Tibial artery (tissue), 4 donors: Measurements from ENCODE around the gene UTP20.

Source experiments
- DNase-seq, 2 donors: peaks; one replicate each; pipeline ENCODE4 v3.0.0-alpha.2; 2019
- H3K27ac ChIP-seq, 2 donors: fragments of 200-600 bp; sonication (generic) in 1 of 2; 1 replicate in 1 of 2; 2 replicates in 1 of 2; pipeline ENCODE4 v1.5.1; 2018 to 2019; ENCODE audit warnings: mild to moderate bottlenecking in 1 of 2
- H3K27me3 ChIP-seq, 2 donors: fragments of 200-600 bp; sonication (generic) in 1 of 2; one replicate each; pipeline versions ENCODE4 v1.5.1 to v1.6.0; 2016 to 2019
- H3K36me3 ChIP-seq, 3 donors: fragments of 200-600 bp; sonication (generic) in 2 of 3; one replicate each; pipeline ENCODE4 v1.5.1; 2016 to 2019; ENCODE audit warnings: mild to moderate bottlenecking in 2 of 3
- H3K4me1 ChIP-seq, 4 donors: fragments of 200-600 bp; sonication (generic) in 2 of 4; 1 replicate in 3 of 4; 2 replicates in 1 of 4; pipeline ENCODE4 v1.5.1; 2016 to 2019
- H3K4me3 ChIP-seq, 2 donors: fragments of 200-600 bp; sonication (generic) in 1 of 2; 1 replicate in 1 of 2; 2 replicates in 1 of 2; pipeline ENCODE4 v1.5.1; 2018 to 2019; ENCODE audit warnings: mild to moderate bottlenecking in 2 of 2
- H3K9me3 ChIP-seq, 3 donors: fragments of 200-600 bp; sonication (generic) in 1 of 3; one replicate each; pipeline ENCODE4 v1.5.1; 2016 to 2019
- intact Hi-C: fragments of 100-400 bp; cut with DNase I; formaldehyde crosslinking; loops from one replicate; pipeline ENCODE4 v1.15.0; 2023; ENCODE audit warnings: low total_unique reads
- TF ChIP-seq, protein P1 (sequence below), 2 experiments: fragments of 200-600 bp in 1 of 2; fragments of 450-650 bp in 1 of 2; IDR thresholded peaks; one replicate each; pipeline ENCODE4 v1.5.1; 2017 to 2019; ENCODE audit warnings: antibody characterized with exemption in 2 of 2, mild to moderate bottlenecking in 1 of 2, moderate library complexity in 1 of 2

UTP20 gene

DNA sequence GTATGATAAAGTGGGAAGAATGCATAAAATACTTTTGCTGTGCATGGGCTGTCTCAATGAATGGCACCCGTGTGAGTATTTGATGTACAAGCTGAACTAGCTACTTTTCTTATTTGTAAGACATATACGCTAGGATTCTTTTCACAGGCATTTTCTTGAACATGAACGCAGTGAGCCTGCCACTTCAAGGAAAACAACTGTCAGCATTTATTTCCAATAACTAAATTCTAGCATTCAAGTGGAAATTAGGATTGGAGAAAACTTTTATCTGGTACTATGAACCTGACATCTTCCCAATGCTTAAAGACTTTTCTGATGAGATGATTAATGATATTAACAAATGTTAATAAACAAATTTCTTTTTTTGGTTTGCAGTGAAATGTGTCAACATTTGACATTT is 45.7 kb downstream of the UTP20 start:
- intact Hi-C loops: no loop called here
- H3K36me3 ChIP-seq: peaks cover 50 to 67% (median 56%) of the 10 kb centered on the region in 3 donors
- H3K4me1 ChIP-seq: no peaks in the 10 kb centered on the region
- DNase-seq: no peak
- H3K9me3 ChIP-seq: no peaks in the 10 kb centered on the region
- TF ChIP-seq, protein P1, sequence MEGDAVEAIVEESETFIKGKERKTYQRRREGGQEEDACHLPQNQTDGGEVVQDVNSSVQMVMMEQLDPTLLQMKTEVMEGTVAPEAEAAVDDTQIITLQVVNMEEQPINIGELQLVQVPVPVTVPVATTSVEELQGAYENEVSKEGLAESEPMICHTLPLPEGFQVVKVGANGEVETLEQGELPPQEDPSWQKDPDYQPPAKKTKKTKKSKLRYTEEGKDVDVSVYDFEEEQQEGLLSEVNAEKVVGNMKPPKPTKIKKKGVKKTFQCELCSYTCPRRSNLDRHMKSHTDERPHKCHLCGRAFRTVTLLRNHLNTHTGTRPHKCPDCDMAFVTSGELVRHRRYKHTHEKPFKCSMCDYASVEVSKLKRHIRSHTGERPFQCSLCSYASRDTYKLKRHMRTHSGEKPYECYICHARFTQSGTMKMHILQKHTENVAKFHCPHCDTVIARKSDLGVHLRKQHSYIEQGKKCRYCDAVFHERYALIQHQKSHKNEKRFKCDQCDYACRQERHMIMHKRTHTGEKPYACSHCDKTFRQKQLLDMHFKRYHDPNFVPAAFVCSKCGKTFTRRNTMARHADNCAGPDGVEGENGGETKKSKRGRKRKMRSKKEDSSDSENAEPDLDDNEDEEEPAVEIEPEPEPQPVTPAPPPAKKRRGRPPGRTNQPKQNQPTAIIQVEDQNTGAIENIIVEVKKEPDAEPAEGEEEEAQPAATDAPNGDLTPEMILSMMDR (IDR thresholded peaks at IDR 0.05): no peak
- no peak overlapping the region for H3K27ac ChIP-seq
- H3K27me3 ChIP-seq: no peaks in the 10 kb centered on the region
- H3K4me3 ChIP-seq: no peak overlapping the region

DNA sequence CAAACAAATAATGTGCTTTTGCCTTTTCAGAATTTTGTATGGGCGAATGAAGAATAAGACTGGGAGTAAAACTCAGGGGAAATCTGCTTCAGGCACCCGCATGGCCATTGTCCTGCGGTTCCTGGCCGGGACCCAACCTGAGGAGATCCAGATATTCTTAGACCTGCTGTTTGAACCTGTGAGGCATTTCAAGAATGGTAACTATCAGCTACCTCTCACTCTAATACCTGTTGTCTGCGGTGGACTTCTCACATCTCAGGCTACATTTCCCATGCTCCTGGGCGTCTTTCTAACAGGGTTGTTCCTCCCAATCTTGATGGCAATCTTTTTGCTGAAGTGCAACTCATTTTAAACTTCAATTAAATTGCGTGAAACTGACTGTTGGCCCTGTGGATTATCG is 47.1 kb downstream of the UTP20 start:
- H3K27ac ChIP-seq: no peak overlapping the region
- peaks cover 45 to 67% (median 46%) of the 10 kb centered on the region in 3 donors for H3K36me3 ChIP-seq
- TF ChIP-seq, protein P1 (IDR thresholded peaks at IDR 0.05): no peak
- DNase-seq: no peak
- H3K27me3 ChIP-seq: no peaks in the 10 kb centered on the region
- no peaks in the 10 kb centered on the region for H3K4me1 ChIP-seq
- H3K9me3 ChIP-seq: no peaks in the 10 kb centered on the region
- H3K4me3 ChIP-seq: no peak overlapping the region
- intact Hi-C loops: no loop called here

DNA sequence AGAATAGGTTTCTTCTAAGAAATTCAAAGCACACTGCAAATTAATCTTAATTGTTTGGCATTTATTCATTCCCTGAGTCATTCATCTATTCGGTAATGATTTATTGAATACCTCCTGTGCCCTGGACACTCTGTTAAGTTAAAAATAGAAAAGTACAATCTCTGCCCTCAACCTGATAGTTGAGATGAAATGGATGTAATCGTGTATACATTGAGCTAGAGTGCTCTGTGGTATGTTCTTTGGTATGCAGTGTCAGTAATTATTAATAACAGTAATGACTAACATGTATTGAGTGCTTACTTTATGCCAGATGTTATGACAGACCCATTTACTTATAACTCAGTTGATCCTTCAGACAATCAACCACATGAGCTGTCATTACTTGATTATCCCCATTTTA is 47.6 kb downstream of the UTP20 start:
- Histone ChIP-seq H3K36me3 (peaks cover 41 to 66% (median 46%) of the 10 kb centered on the region in 3 donors), H3K27me3 (no peaks in the 10 kb centered on the region), H3K4me1 (no peaks in the 10 kb centered on the region), H3K27ac (no peak overlapping the region), H3K9me3 (no peaks in the 10 kb centered on the region), H3K4me3 (no peak overlapping the region)
- TF ChIP-seq, protein P1 (IDR thresholded peaks at IDR 0.05): no peak
- intact Hi-C loops: no loop called here
- no peak for DNase-seq

DNA sequence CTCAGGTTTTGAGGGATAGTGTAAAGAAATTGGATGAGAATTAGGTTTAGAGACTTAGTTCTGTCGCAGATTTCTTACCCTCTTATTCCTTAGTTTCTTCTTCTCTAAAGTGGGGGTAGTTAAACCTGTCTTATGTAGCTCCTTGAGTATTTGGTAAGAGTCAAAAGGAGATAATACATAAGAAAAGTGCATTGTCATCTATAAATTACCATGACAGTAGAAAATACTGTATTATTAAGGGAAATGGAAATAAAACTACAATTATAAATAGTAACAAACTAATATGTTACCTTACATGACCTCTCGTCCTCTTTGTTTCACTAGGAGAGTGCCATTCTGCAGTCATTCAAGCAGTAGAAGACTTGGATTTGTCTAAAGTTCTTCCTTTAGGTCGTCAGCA is 49.0 kb downstream of the UTP20 start:
- no peak for DNase-seq
- H3K9me3 ChIP-seq: no peaks in the 10 kb centered on the region
- no peak overlapping the region for H3K27ac ChIP-seq
- no peaks in the 10 kb centered on the region for H3K27me3 ChIP-seq
- H3K4me1 ChIP-seq: no peaks in the 10 kb centered on the region
- intact Hi-C loops: no loop called here
- H3K36me3 ChIP-seq: peaks cover 50 to 73% (median 52%) of the 10 kb centered on the region in 3 donors
- H3K4me3 ChIP-seq: no peak overlapping the region
- TF ChIP-seq, protein P1 (IDR thresholded peaks at IDR 0.05): no peak

DNA sequence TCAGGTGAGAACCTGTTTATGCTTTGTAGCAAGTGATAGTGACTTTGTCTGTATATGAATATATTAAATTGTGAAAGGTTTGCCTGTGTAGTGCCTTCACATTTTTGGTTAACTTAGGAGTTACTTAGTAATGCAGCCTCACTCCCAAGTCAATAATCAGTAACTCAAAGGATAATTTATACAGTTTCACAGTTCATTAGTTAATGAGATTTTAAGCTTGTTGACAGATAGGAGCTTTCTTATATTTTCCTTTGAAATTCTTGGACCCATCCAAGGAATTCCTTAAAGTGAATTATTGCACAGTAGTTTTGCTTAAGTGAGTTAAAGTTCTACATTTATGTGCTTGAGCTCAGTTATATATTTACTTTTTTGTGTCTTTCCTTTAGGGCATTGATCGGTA is 50.7 kb downstream of the UTP20 start:
- H3K4me1 ChIP-seq: no peaks in the 10 kb centered on the region
- intact Hi-C loops: no loop called here
- no peak overlapping the region for H3K27ac ChIP-seq
- H3K9me3 ChIP-seq: no peaks in the 10 kb centered on the region
- H3K27me3 ChIP-seq: no peaks in the 10 kb centered on the region
- no peak overlapping the region for H3K4me3 ChIP-seq
- no peak for DNase-seq
- H3K36me3 ChIP-seq: peaks cover 54 to 76% (median 58%) of the 10 kb centered on the region in 3 donors
- TF ChIP-seq, protein P1 (IDR thresholded peaks at IDR 0.05): no peak

DNA sequence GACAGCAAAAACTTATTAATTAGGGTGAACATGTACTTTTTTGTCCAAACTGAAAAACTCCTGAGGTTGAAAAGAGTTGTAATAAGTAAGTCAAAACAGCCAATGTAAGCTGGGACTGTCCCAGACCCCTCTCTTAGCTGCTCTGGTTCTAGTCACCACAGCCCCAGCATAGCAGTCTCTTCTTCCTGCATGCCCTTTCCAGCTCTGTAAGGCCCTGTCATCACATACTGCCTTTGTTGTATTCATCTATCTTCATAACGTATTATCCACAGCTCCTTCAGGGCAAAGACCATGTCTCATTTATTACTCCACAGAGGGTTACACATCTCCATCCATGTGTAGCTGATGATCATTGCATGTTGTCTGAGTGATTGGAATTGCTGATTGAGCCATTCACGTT is 56.5 kb downstream of the UTP20 start:
- Histone ChIP-seq H3K4me3 (no peak overlapping the region), H3K27me3 (no peaks in the 10 kb centered on the region), H3K27ac (no peak overlapping the region), H3K4me1 (no peaks in the 10 kb centered on the region), H3K36me3 (peaks cover 34 to 77% (median 51%) of the 10 kb centered on the region in 3 donors), H3K9me3 (no peaks in the 10 kb centered on the region)
- TF ChIP-seq, protein P1 (IDR thresholded peaks at IDR 0.05): no peak
- intact Hi-C loops: no loop called here
- no peak for DNase-seq
